GOT3 (cell line): Measurements from ENCODE around the gene NTRK2.

Experiments
- DNase-seq: peaks from one replicate; lab custom pipeline; 2025; ENCODE audit warnings: mixed read lengths; lab: John Stamatoyannopoulos, UW

The NTRK2 gene

GRCh38 chr9:84851935-84852585 is 182.5 kb downstream of the NTRK2 start:
- no peak for DNase-seq

- DNase-seq: no peak
Observed at GRCh38 chr9:84852617-84853301, 183.2 kb downstream of the NTRK2 start.

- no peak for DNase-seq
Observed at GRCh38 chr9:84856181-84856632, 186.7 kb downstream of the NTRK2 start.

DNA sequence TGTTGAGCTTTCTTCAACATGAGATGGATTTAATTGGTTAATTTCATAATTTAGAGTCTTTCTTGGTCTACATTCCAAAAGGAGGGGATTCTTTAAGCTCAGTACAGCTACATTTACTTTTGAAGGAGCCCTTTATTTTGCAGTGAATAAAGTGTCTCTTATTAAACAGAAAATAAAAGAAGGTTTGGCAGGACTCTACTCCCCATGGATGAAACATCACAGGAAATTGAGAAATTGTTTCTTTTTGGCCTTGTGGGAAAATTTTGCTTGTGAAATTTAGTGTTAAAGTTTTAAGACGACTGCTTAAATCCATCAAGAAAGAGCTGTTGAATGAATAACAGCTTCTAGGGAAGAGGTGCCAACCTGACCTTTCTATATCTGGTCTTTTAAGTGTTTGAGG is 187.7 kb downstream of the NTRK2 start:
- DNase-seq: no peak

DNA sequence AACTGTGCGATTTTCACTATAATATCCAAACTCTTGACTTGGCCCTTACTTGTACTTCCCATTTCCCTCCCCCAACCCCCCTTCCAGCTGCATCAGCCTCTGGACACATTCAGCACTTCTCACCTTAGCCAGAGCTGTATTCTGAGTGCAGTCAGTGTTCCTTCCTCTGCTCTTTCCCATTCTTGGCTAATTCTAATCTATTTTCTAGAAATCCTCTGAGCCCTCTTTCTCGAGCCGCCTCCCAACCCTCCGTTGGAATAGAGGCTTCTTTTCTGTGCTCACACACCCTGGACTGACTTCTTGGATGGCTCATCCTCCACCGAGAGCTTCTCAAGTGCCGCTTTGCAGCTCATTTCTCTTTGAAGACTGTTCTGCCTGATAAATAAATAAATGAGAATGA is 188.8 kb downstream of the NTRK2 start:
- no peak for DNase-seq

DNA sequence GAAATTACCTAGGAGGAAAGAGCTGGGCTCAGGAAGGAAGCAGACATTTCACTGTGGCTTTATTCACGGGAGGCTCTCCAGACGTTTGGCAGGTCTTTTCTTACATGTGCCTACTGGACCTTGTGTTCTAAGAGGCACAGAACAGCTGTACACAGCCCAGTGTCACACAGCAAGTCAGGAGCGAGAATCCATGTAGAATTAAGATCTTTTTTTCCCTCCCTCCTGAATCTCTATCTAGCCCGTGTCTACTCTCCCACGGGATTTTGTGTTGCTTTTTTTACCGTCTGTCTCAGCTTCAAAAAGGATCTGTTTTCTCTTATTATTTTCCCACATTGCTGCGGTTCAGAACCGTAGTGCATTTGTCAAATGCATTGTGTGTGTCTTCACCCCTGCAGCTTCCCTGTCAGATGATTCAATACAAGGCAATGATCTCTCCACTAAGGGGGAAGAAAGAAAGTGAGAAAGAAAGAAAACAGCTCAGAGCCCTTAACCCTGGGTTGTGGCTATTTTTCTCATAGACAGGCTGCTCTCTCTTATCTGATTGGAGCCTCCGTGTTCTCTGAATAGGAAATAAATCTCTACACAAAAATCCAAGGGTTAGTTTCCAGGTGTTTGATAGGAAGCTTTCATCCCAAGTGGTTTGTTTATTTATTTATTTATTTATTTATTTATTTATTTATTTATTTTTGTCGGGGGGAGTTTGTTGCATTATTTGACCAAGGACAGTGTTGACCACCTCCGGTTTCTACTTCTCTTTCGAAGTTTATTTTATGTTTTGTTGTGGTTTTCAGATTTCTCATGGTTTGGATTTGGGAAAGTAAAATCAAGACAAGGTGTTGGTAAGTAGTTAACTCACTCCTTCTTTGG is 191.0 kb downstream of the NTRK2 start:
- no peak for DNase-seq

DNA sequence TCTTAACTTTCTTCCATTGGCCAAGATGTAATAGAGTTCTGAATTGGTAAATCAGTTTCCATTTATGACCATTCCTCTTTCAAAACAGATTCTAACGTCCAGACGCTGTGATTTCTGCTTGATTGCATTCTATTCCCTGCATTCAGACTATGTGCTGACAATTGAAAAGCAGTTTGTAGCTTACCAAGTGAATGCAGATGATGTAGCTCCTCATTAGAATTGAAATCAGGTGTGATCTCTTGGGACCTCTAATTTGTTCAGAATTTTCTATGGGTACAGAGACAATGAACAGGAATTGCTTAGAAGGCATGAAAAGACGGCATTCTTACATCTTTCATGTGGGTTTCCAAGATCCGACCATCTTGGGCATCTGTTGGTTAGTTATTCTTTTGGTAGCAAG is 191.9 kb downstream of the NTRK2 start:
- no peak for DNase-seq

DNA sequence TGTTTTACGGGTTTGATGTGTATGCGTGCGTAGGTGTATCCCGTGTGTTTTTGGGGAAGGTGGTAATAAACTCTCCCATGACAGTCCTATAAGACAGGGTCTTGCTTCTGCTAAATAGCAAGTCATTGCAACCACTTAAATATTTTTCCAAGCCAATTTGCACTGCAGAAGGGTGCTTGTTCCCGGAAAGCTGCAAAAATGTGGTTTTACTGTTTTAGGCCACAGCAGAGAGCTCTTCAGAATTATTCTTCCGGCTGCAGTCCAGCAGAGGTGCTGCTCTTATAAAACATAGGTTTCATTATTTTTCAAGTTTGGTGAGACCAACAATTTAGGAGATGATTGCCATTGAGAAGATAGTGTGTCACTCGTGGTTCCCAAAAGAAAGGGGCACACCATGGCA is 192.8 kb downstream of the NTRK2 start:
- DNase-seq: no peak

DNA sequence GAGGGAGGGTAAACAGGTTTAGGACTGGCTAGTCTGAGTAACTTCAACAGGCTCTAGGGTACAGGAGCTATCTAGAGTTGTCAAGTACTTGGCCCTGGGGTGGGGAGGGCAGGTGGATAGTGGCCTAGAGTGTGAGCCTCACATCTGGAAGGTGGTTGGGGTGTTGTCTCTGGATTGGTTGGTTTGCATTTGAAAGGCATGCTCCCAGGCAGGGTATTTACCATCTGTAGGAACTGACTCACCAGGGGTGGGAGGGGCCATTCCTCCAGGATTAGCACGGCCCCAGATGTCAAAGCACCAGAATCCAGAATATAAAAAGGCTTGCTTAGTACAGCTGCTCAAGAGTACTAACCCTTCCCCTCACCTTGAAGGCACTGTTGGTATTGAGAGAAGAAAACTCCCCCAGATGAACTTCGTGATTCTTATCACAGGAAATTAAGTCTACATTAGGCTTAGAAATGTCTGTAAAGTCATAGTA is 193.3 kb downstream of the NTRK2 start:
- no peak for DNase-seq

DNA sequence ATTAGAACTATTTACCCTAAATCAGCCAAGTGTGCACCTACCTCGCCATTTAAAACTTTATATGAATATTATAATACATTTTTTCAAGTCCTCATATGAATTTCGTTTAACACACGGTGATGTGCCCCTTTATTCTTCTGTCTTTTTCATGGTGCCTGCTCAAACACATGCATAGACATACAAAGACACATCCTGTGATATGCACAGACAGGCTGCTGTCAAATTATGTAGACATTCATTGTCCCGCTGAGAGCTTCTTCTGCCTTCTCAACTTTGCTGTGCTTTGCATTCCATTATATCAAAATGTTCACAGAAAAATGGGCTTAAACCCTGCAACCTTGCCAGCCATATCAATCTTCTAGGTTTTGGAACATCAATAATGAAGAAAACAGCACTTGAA is 193.8 kb downstream of the NTRK2 start:
- DNase-seq: no peak

DNA sequence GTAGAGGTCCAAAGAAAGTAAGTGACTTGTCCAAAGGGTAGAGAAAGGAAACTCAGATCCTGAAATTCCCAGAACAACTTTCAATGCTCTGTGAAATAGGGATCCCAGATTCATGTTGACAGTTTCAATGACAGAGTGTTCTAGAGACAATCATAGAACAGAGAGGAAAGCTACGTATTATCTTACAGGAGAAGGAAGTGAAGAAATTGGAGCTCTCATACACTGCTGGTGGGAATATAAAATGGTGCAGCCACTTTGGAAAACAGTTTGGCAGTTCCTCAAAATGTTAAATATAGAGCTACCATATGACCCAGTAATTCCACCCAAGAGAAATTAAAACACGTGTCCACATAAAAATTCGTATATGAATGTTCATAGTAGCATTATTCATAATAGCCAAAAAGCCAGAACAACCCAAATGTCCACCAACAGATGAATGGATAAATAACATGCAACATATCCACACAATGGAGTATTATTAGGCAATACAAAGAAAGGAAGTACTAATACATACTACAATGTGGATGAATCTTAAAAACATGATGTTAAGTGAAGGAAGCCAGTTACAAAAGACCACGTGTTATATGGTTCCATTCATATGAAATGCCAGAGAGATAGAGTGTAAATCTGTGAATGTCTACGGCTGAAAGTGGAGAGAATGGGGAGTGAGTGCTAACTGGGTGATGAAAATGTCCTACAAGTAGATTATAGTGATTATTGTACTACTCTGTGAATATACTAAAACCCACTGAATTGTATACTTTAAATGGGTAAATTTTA is 197.1 kb downstream of the NTRK2 start:
- no peak for DNase-seq

GRCh38 chr9:84867186-84867585 is 197.7 kb downstream of the NTRK2 start:
- no peak for DNase-seq

DNA sequence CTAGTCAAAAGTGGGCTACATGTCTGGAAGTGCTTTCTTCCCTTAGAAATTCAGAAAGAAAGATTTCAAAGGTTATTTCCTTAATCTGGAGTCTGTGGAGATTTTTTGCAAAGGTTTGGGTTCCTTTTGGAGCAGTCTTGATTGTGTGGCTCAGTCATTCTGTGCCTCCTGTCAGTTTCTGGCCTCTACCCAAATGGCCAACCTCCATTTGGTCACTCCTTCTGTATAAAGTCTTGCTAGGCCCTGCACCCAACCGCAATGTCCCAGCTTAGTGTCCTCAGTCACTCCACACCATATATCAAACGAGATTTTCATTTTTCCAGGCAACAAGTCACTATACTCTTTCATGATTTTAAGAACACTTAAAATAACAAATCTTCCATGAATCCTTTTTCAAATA is 199.6 kb downstream of the NTRK2 start:
- DNase-seq: no peak

GRCh38 chr9:84871983-84872382 is 202.5 kb downstream of the NTRK2 start:
- DNase-seq: no peak

- DNase-seq: no peak
Observed at GRCh38 chr9:84874022-84874421, 204.5 kb downstream of the NTRK2 start.

- no peak for DNase-seq
Observed at GRCh38 chr9:84874596-84874995, 205.1 kb downstream of the NTRK2 start.

DNA sequence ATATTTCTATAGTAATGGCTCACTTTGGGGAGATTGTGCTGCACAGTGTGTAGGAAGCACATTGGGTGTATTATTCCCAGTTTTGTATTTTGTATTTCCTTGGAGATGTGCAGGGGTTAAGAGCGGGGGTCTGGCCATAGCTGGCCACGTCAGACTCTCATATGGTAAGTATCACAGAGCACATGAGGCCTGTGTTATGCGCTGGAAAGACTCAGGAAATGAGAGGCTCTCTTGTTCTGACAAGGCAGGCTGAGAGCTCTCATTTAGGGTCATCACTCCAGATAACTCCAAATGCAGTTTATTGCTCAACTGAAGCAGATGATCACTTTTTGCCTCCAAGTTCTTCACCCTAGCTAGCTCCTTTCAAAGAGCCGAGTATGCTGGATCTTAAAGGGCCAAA is 205.7 kb downstream of the NTRK2 start:
- no peak for DNase-seq

DNA sequence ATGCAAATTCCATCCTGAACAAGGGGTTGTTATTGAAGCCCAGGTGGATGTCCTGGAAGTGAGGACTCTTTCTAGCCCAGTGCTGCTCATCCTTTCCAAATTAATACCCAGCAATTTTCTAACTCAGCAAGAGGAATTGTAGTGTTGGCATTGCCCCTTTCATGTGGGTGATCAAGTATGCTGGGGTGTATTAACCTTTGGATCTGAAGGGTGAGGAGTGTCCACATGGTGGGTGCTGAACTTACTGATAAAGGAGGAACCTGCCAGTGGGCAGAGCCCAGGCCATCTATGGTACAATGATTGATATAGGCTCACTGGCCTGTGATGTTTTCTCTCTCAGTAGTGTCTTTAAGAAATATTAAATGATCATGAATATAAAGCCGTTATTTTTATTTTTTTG is 210.1 kb downstream of the NTRK2 start:
- DNase-seq: no peak

GRCh38 chr9:84880835-84881234 is 211.3 kb downstream of the NTRK2 start:
- DNase-seq: no peak

- DNase-seq: no peak
Observed at GRCh38 chr9:84886866-84887265, 217.3 kb downstream of the NTRK2 start.

GRCh38 chr9:84891924-84892323 is 222.4 kb downstream of the NTRK2 start:
- DNase-seq: no peak
